Right atrium auricular region (tissue), 2 donors: ENCODE results near the gene TXNDC16. TPM values are rescaled to one million over a fixed set of nuclear protein-coding genes. Genes with fewer than 3 reads are reported as not detected.

Source experiments
- DNase-seq: peaks from one replicate; pipeline ENCODE4 v3.0.0-alpha.2; 2019; ENCODE audit warnings: low spot score
- H3K27ac ChIP-seq, 2 donors: fragments of 200-600 bp; sonication (generic); 1 replicate in 1 of 2; 2 replicates in 1 of 2; pipeline ENCODE4 v1.5.1; 2016 to 2019
- H3K27me3 ChIP-seq, 2 donors: fragments of 200-600 bp; sonication (generic); one replicate each; pipeline versions ENCODE4 v1.5.1 to v1.6.0; 2017 to 2019
- H3K36me3 ChIP-seq: fragments of 200-600 bp; sonication (generic); one replicate; pipeline ENCODE4 v1.5.1; 2016
- H3K4me1 ChIP-seq, 2 donors: fragments of 200-600 bp; sonication (generic); one replicate each; pipeline versions ENCODE4 v1.5.1 to v1.6.0; 2017 to 2019
- H3K4me3 ChIP-seq, 2 donors: fragments of 200-600 bp; sonication (generic); 1 replicate in 1 of 2; 2 replicates in 1 of 2; pipeline ENCODE4 v1.5.1; 2017 to 2019; ENCODE audit warnings: mild to moderate bottlenecking in 1 of 2, moderate library complexity in 1 of 2
- H3K9me3 ChIP-seq, 2 donors: fragments of 200-600 bp; sonication (generic); one replicate each; pipeline ENCODE4 v1.5.1; 2019
- total RNA-seq, 2 donors: library from RNA; depleted of rRNA; stranded (reverse); fragments of >200 nt; gene quantifications; one replicate each; pipeline ENCODE4 v1.1.0, GENCODE V29; 2016
- TF ChIP-seq, protein P1 (sequence below), 2 donors: fragments of 200-600 bp; sonication (generic); IDR thresholded peaks; one replicate each; pipeline ENCODE4 v1.5.1; 2019; ENCODE audit warnings: antibody characterized with exemption in 2 of 2

TXNDC16 gene
- total RNA-seq, 2 donors from 2014 or later, result 6.7 to 7.0 TPM

- Histone ChIP-seq H3K36me3 (no peaks in the 10 kb centered on the region), H3K27ac (no peak overlapping the region), H3K4me1 (peaks cover 0 to 38% of the 10 kb centered on the region in 2 donors), H3K4me3 (no peak overlapping the region), H3K27me3 (no peaks in the 10 kb centered on the region), H3K9me3 (no peaks in the 10 kb centered on the region)
- no peak for DNase-seq
- TF ChIP-seq, protein P1, sequence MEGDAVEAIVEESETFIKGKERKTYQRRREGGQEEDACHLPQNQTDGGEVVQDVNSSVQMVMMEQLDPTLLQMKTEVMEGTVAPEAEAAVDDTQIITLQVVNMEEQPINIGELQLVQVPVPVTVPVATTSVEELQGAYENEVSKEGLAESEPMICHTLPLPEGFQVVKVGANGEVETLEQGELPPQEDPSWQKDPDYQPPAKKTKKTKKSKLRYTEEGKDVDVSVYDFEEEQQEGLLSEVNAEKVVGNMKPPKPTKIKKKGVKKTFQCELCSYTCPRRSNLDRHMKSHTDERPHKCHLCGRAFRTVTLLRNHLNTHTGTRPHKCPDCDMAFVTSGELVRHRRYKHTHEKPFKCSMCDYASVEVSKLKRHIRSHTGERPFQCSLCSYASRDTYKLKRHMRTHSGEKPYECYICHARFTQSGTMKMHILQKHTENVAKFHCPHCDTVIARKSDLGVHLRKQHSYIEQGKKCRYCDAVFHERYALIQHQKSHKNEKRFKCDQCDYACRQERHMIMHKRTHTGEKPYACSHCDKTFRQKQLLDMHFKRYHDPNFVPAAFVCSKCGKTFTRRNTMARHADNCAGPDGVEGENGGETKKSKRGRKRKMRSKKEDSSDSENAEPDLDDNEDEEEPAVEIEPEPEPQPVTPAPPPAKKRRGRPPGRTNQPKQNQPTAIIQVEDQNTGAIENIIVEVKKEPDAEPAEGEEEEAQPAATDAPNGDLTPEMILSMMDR (IDR thresholded peaks at IDR 0.05), result no peak
These were observed 1.6 kb downstream of the TXNDC16 start for GRCh38 chr14:52550661-52551060.

DNA sequence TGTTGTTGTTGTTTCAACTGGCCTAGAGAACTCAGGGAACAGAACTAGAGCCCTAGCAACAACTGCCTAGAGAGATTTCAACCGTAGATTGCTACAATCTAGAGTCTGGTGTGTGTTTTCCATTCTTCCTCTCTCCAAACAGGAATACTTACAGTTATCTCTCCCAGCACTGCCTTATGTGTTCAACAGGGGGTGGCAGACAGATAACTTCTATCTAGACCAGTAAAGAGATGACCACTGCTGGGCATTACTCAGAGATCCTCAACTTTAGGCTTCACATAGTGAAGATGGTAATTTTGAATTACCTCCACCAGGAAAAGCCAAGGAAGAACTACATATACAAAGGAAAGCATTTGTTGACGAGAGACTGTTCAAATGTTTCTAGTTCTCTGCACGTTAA lies 4.8 kb downstream of the TXNDC16 start:
- H3K9me3 ChIP-seq, result no peaks in the 10 kb centered on the region
- H3K27ac ChIP-seq, result no peak overlapping the region
- TF ChIP-seq, protein P1 (IDR thresholded peaks at IDR 0.05), result no peak
- peaks cover 0 to 29% of the 10 kb centered on the region in 2 donors for H3K4me1 ChIP-seq
- H3K36me3 ChIP-seq, result no peaks in the 10 kb centered on the region
- no peaks in the 10 kb centered on the region for H3K27me3 ChIP-seq
- DNase-seq, result no peak
- H3K4me3 ChIP-seq, result no peak overlapping the region

- H3K9me3 ChIP-seq, result no peaks in the 10 kb centered on the region
- H3K36me3 ChIP-seq, result no peaks in the 10 kb centered on the region
- TF ChIP-seq, protein P1 (IDR thresholded peaks at IDR 0.05), result no peak
- no peak for DNase-seq
- H3K4me1 ChIP-seq, result peaks cover 0 to 29% of the 10 kb centered on the region in 2 donors
- H3K27ac ChIP-seq, result no peak overlapping the region
- H3K27me3 ChIP-seq, result no peaks in the 10 kb centered on the region
- H3K4me3 ChIP-seq, result no peak overlapping the region
These were observed 5.3 kb downstream of the TXNDC16 start for GRCh38 chr14:52547027-52547426.

DNA sequence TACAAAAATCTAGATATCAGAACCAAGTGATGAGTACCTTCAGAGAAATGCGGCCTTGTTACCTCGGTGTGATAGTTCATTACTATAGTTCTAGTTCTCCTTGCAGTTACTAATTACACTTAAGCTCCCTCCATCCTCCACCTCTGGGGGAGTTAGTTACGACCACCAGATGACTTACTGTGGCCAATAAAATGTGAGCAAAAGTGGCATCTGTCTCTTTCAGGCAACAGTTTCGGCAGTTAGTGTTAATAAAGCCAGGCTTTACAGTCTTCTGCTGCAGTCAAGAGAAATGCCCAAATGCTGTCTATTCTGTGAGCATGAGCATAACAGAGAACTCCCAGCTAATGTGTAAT lies 6.0 kb downstream of the TXNDC16 start:
- H3K4me3 ChIP-seq, result no peak overlapping the region
- H3K4me1 ChIP-seq, result peaks cover 0 to 26% of the 10 kb centered on the region in 2 donors
- DNase-seq, result no peak
- TF ChIP-seq, protein P1 (IDR thresholded peaks at IDR 0.05), result no peak
- no peaks in the 10 kb centered on the region for H3K9me3 ChIP-seq
- no peaks in the 10 kb centered on the region for H3K27me3 ChIP-seq
- no peak overlapping the region for H3K27ac ChIP-seq
- no peaks in the 10 kb centered on the region for H3K36me3 ChIP-seq

GRCh38 chr14:52545584-52546317 lies 6.6 kb downstream of the TXNDC16 start:
- Histone ChIP-seq H3K27me3 (no peaks in the 10 kb centered on the region), H3K9me3 (no peaks in the 10 kb centered on the region), H3K27ac (no peak overlapping the region), H3K36me3 (no peaks in the 10 kb centered on the region), H3K4me3 (no peak overlapping the region), H3K4me1 (peaks cover 0 to 21% of the 10 kb centered on the region in 2 donors)
- DNase-seq, result no peak
- TF ChIP-seq, protein P1 (IDR thresholded peaks at IDR 0.05), result no peak

- no peaks in the 10 kb centered on the region for H3K4me1 ChIP-seq
- H3K9me3 ChIP-seq, result no peaks in the 10 kb centered on the region
- H3K36me3 ChIP-seq, result peaks cover 9% of the 10 kb centered on the region
- H3K27me3 ChIP-seq, result no peaks in the 10 kb centered on the region
- TF ChIP-seq, protein P1 (IDR thresholded peaks at IDR 0.05), result no peak
- DNase-seq, result no peak
- no peak overlapping the region for H3K4me3 ChIP-seq
- H3K27ac ChIP-seq, result no peak overlapping the region
These were observed 13.7 kb downstream of the TXNDC16 start for GRCh38 chr14:52538623-52539022.
